ENCODE data around the gene SNRNP35.
"Not testable (repeated sequence)": the region's sequence is repeated elsewhere in the genome, so short reads cannot be mapped to it uniquely, and the experiment has no call there.

The SNRNP35 gene, protein sequence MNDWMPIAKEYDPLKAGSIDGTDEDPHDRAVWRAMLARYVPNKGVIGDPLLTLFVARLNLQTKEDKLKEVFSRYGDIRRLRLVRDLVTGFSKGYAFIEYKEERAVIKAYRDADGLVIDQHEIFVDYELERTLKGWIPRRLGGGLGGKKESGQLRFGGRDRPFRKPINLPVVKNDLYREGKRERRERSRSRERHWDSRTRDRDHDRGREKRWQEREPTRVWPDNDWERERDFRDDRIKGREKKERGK

GRCh38 chr12:123457980-123458779, at the start of gene SNRNP35:
Gene SNRNP35, plus strand, starts transcription at chr12:123458139. Its CDS starts 7,402 bp downstream, at chr12:123465541.
- peak within 1 kb of the TSS; percentile 83 for H3K4me3 ChIP-seq (ENCODE audit: low read depth, low read length)

DNA sequence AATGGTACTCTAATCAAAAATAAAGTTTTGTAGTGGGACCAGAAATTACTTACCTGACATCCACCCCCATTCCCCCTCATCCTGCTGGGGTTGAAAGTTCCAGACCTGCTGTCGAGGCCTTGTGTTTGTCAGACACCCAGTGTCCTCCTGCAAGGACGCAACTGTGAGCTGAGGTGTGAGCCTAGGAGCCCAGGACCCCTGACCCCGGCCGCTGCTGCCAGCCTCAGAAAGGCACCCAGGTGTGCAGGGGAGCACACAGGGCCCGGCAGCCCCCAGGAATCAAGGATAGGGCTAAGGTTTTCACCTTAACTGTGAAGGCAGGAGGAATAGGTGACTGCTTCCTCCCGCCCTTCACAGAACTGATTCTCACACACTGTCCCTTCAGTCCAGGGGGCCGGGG, 49.3 kb upstream of the SNRNP35 start:
- H3K4me3 ChIP-seq (ENCODE audit: low read depth, low read length), result not testable (repeated sequence)

GRCh38 chr12:123409284-123410040, 48.5 kb upstream of the SNRNP35 start:
- H3K4me3 ChIP-seq (ENCODE audit: low read depth, low read length), result not testable (repeated sequence)

DNA sequence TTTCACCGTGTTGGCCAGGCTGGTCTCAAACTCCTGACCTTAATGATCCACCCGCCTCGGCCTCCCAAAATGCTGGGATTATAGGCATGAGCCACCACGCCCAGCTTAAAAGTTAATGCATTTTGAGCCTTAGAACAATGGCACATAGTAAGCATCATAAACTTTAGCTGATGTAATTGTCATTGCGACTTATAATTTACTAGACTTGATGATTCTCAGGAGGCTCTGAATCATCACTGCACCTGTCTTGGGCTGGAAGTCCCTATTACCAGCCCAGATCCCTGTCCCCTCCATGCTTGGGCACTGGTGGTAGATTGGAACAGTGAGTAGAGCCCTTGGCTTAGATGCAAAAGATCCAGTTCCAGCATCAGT, 47.9 kb upstream of the SNRNP35 start:
- H3K4me3 ChIP-seq (ENCODE audit: low read depth, low read length), result no peak overlapping the region

DNA sequence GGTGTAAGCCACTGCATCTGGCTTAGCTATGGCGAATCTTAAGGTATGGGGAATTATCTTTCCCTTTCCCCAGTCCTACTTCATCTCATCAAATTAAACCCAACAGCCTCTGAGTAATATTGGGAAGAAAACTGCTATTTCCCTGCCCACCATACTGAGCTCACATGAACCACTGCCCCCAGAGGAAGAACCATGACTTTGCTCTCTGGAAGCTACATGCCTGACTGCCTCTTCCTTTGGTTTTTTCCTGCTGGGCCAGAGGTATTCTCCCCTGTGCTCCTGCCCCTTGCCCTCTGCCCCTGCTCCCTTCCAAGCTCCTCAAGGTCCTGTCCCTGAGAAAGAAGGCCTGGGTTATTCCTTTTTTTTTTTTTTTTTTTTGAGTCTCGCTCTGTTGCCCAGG, 36.6 kb upstream of the SNRNP35 start:
- no peak overlapping the region for H3K4me3 ChIP-seq (ENCODE audit: low read depth, low read length)

- H3K4me3 ChIP-seq (ENCODE audit: low read depth, low read length), result no peak overlapping the region
Measured at GRCh38 chr12:123427036-123427769, 30.7 kb upstream of the SNRNP35 start.

DNA sequence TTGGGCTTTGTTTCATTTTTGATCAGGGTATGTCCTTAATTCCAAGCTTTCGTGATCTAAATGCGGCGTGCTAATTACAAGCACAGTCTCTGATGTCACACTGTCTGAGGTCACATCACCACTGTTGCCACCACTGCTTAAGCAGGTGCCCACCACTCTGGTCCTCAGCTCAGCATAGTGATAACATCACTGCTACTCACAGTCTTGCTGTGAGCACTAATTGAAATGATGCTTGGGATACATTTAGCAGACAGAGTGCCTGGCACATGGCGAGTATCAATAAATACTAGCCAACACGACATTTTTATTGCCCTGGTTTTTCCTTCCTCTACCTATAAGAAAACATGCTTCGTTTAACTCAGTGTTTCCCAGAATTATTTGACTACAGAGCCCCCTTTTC, 29.3 kb upstream of the SNRNP35 start:
- no peak overlapping the region for H3K4me3 ChIP-seq (ENCODE audit: low read depth, low read length)

GRCh38 chr12:123429101-123429500, 28.8 kb upstream of the SNRNP35 start:
- H3K4me3 ChIP-seq (ENCODE audit: low read depth, low read length), result not testable (repeated sequence)

GRCh38 chr12:123431951-123432817, 25.8 kb upstream of the SNRNP35 start:
- H3K4me3 ChIP-seq (ENCODE audit: low read depth, low read length), result not testable (repeated sequence)

GRCh38 chr12:123433615-123434014, 24.3 kb upstream of the SNRNP35 start:
- H3K4me3 ChIP-seq (ENCODE audit: low read depth, low read length), result no peak overlapping the region

- peak overlapping the region; percentile 69 for H3K4me3 ChIP-seq (ENCODE audit: low read depth, low read length)
Measured at GRCh38 chr12:123435636-123436016, 22.3 kb upstream of the SNRNP35 start.

- peak within 1 kb of the TSS; percentile 69 for H3K4me3 ChIP-seq (ENCODE audit: low read depth, low read length)
Measured at GRCh38 chr12:123436017-123436964, 21.6 kb upstream of the SNRNP35 start, which contains the start of gene RILPL2. Gene RILPL2, minus strand, starts transcription at chr12:123436684. Its CDS starts 264 bp downstream, at chr12:123436420.

DNA sequence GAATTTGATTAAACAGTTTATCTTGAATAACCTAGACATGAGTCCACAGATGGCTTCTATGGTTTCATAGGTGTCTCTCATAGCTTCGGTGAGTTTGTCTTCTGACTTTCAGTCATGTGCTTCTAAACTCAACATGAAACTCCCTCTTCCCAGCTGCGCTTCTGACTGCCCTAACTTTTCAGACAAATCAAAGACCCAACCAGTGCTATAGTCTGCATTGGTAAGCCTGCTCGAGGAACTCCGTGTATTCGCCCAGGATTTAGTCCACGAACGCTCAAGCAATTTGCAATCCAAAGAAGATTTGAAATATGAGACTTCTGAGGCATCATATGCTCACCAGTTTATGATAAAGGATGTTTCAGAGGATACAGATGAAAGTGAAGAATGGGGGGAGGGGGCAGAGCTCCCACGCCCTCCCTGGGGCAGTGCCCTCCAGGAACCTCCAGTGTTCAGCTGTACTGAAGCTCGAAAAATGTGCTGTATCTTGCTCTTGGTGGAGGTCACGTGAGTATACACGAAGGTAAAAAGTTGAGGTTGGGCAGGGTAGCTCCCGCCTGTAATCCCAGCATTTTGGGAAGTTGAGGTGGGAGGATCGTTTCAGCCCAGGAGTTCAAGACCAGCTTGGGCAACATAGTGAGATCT, 16.3 kb upstream of the SNRNP35 start:
- H3K4me3 ChIP-seq (ENCODE audit: low read depth, low read length), result no peak overlapping the region

DNA sequence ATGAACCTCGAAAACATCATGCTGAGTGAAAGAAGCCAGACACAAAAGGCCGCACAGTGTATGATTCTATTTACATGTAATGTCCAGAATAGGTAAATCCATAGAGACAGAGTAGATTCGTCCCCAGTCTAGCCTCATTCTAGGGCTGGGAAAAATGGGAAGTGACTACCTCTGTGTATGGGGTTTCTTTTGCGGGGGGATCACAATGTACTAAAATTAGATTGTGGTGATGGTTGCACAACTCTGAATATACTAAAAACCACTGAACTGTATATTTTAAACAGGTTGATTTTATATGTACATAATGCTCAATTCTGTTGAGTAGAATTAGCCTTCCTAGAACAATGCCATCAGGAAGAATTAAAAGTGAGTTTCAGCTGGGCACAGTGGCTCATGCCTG, 15.2 kb upstream of the SNRNP35 start:
- H3K4me3 ChIP-seq (ENCODE audit: low read depth, low read length), result no peak overlapping the region

DNA sequence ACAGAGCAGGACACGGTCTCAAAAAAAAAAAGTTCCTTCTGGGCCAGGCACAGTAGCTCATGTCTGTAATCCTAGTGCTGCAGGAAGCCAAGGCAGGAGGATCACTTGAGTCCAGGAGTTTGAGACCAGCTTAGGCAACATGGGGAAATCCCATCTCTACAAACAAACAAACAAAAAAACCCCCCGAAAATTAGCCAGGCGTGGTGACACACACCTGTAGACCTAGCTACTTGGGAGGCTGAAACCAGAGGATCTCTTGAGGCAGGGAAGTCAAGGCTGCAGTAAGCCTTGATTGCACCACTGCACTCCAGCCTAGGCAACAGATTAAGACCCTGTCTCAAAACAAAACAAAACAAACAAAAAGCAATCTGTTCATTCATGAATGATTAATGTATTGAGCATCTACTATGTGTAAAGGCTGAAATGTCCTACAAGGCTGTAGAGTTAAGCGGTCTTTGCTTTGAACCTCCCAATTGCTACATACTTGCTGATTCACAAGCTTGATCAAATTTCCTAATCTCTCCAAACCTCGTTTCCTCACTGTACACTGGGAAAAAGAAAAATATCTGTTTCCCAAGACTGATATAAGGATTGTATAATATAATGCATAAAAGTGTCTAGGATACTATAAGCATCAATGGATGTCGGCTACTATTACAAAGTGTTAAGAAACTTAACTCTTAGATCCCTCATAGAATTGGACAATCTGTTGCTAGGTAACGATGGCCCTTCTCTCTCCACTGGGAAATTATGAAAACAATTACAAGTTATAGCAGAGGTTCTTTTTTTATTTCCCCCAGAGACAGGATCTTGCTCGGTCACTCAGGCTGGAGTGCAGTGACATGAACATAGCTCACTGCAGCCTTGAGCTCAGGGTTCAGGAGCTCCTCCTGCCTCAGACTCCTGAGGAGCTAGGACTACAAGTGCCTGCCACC, 13.6 kb upstream of the SNRNP35 start:
- no peak overlapping the region for H3K4me3 ChIP-seq (ENCODE audit: low read depth, low read length)

GRCh38 chr12:123445388-123446332, 12.3 kb upstream of the SNRNP35 start:
- H3K4me3 ChIP-seq (ENCODE audit: low read depth, low read length), result no peak overlapping the region

Data from iPS-11a (cell line).